Psoas muscle (tissue), 8 donors: Measurements from ENCODE around the gene NEK6. TPM values are rescaled to one million over a fixed set of nuclear protein-coding genes. Genes with fewer than 3 reads are reported as not detected.

Experiments
- ATAC-seq, 4 donors: fragments of 200-7000 bp; cut with Tn5 transposase; one replicate each; pipeline ENCODE4 v1.9.1; 2020; ENCODE audit warnings: moderate library complexity in 3 of 4, mild to moderate bottlenecking in 2 of 4
- DNase-seq, 2 donors: peaks; one replicate each; pipeline ENCODE4 v3.0.0-alpha.2; 2020
- H3K27ac ChIP-seq: fragments of 200-600 bp; one replicate; pipeline ENCODE4 v1.8.0; 2022
- H3K27me3 ChIP-seq, 3 donors: fragments of 200-600 bp in 1 of 3; one replicate each; pipeline versions ENCODE4 v1.6.1 to v1.8.0; 2013 to 2022; ENCODE audit warnings: low read length in 2 of 3, mild to moderate bottlenecking in 2 of 3, moderate library complexity in 1 of 3; ENCODE audit not compliant: insufficient read depth in 3 of 3
- H3K36me3 ChIP-seq, 2 donors: fragments of 200-600 bp in 1 of 2; one replicate each; pipeline versions ENCODE4 v1.6.1 to v1.8.0; 2013 to 2022; ENCODE audit warnings: low read depth in 1 of 2, mild to moderate bottlenecking in 1 of 2, moderate library complexity in 1 of 2; ENCODE audit not compliant: insufficient read depth in 1 of 2
- H3K4me1 ChIP-seq: fragments of 200-600 bp; one replicate; pipeline ENCODE4 v1.8.0; 2022
- H3K4me3 ChIP-seq: fragments of 200-600 bp; one replicate; pipeline ENCODE4 v1.8.0; 2022; ENCODE audit warnings: mild to moderate bottlenecking
- H3K9me3 ChIP-seq: fragments of 200-600 bp; one replicate; pipeline ENCODE4 v1.8.0; 2022
- CTCF ChIP-seq: fragments of 200-600 bp; IDR thresholded peaks from one replicate; pipeline ENCODE4 v1.8.0; 2022; ENCODE audit warnings: antibody characterized with exemption
- WGBS, 3 donors: extraction: QIAGEN DNeasy Blood & Tissue Kit; methylation state at CpG; one replicate each; pipeline versions ENCODE4 v1.1.6 to v1.1.7; 2013; 5-methylcytosine and 5-hydroxymethylcytosine counted together
- intact Hi-C, 2 donors: fragments of 100-400 bp; cut with DNase I; formaldehyde crosslinking; loops; one replicate each; pipeline versions ENCODE4 v1.11.0 to v1.14.2; 2022
- polyA plus RNA-seq, 3 donors: library from polyadenylated mRNA; stranded (reverse); fragments of 200-250 nt; gene quantifications; one replicate each; pipeline ENCODE4 v1.2.3, GENCODE V29; 2013
- total RNA-seq, 4 donors: library from RNA; stranded (reverse); fragmentation: NEBNext Ultra II Directional in 2 of 4; extraction: Animal tissue kit (Norgen Biotek cat#: 25700) in 2 of 4; gene quantifications; one replicate each; pipeline versions ENCODE4 v1.2.1 to v1.2.4, GENCODE V29; 2021 to 2023
- donor health status: healthy with polysubstance abuse.
- donor health status: DM: no; HTN: no; CAD: no; lungs with moderate emphysema.
- donor health status: Bipolar disorder and iron deficiency.
- donor health status: healthy.
- donor health status: DM: yes; HTN: yes; CAD: no.
- donor health status: DM: no; HTN: no; CAD: no.
- donor health status: DM: no; HTN: no; CAD: no.
- donor health status: DM: yes; HTN: yes; CAD: no.

NEK6 gene
- total and polyA plus RNA-seq, 7 donors: 2.0 to 16.0 (median 5.3) TPM

- H3K36me3 ChIP-seq: peaks cover 0 to 62% of the 10 kb centered on the region in 2 donors
- TF ChIP-seq CTCF: no peak
- 67 to 78% (median 74%) methylated on average over 9 of the region's 9 CpGs for WGBS, 3 donors
- no peaks in the 10 kb centered on the region for H3K27me3 ChIP-seq
- no peak for ATAC-seq
- peak in 1 of 2 donors; percentile 41 for DNase-seq
- peaks cover 15% of the 10 kb centered on the region for H3K4me1 ChIP-seq
- H3K4me3 ChIP-seq: no peak overlapping the region
- H3K27ac ChIP-seq: no peak overlapping the region
- no peaks in the 10 kb centered on the region for H3K9me3 ChIP-seq
- intact Hi-C loops: no loop called here
These were observed 88.1 kb downstream of the NEK6 start for GRCh38 chr9:124345751-124346281.

GRCh38 chr9:124346347-124347163 is 88.8 kb downstream of the NEK6 start:
- ATAC-seq (no peak), DNase-seq (peak in 1 of 2 donors; percentile 48)
- Histone ChIP-seq H3K36me3 (peaks cover 0 to 70% of the 10 kb centered on the region in 2 donors), H3K27me3 (no peaks in the 10 kb centered on the region), H3K9me3 (no peaks in the 10 kb centered on the region), H3K27ac (no peak overlapping the region), H3K4me1 (peaks cover 15% of the 10 kb centered on the region), H3K4me3 (no peak overlapping the region)
- TF ChIP-seq CTCF: no peak
- intact Hi-C loops: no loop called here
- WGBS, 3 donors: 88 to 93% (median 88%) methylated on average over 33 to 34 of the region's 34 CpGs

DNA sequence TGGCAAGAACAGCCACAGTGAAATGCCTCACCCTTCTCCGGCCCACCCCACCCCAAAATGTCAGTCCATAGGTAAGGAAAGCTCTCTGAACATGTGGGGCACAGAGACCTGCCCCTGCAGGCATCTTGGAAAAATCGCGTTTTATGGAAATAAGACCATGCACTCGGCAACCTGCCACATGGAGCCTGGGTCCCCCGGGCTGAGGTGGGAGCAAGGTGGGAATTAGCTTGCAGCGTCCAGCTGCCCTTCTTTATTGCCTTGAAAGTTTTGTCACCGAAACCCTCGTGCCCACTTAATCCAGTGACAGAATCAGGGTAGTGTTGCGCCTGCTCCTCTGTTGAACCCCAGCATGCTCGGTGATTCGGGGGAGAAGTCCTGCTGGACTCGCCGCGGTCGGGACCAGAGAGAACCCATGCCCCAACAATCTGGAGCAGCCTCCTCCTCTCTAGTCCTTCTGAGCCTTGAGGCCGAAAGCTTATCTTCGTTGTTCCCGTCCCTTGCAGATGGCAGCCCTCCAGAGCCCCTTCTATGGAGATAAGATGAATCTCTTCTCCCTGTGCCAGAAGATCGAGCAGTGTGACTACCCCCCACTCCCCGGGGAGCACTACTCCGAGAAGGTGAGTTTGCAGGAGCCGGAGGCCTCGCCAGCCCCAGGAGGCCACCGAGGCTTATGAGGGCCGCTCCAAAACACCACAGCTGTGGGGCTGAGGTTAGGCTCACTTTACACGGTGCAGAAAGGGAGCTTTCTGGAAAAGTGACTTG is 89.6 kb downstream of the NEK6 start:
- H3K4me3 ChIP-seq: no peak overlapping the region
- TF ChIP-seq CTCF: no peak
- WGBS, 3 donors: 81 to 85% (median 81%) methylated on average over 26 of the region's 26 CpGs
- ATAC-seq (no peak), DNase-seq (peak in 1 of 2 donors; percentile 30)
- no peaks in the 10 kb centered on the region for H3K27me3 ChIP-seq
- no peaks in the 10 kb centered on the region for H3K9me3 ChIP-seq
- peaks cover 7% of the 10 kb centered on the region for H3K4me1 ChIP-seq
- intact Hi-C loops: no loop called here
- H3K36me3 ChIP-seq: peaks cover 0 to 78% of the 10 kb centered on the region in 2 donors
- no peak overlapping the region for H3K27ac ChIP-seq

DNA sequence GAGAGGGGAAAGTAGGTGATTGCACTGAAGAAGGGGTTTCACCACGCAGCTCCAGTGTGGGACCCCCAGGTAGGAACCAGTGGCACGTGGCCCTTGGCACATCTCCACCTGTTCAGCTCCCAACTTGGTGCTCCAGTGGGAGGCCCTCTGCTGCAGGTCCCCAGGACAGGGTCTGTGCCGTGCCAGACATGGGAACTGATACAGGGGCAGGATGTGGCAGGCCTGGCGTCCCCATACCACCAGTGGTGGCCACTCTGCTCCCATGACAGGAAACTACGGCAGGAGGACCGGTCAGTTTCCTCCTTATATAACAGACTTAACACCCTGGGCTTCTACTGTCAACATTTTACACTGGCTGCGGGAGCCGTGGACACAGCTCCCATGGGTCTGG is 90.2 kb downstream of the NEK6 start:
- no peak overlapping the region for H3K4me3 ChIP-seq
- H3K9me3 ChIP-seq: no peaks in the 10 kb centered on the region
- peaks cover 3% of the 10 kb centered on the region for H3K4me1 ChIP-seq
- no peak for TF ChIP-seq CTCF
- H3K27ac ChIP-seq: no peak overlapping the region
- DNase-seq (peak in 1 of 2 donors; percentile 30), ATAC-seq (no peak)
- 73 to 90% (median 77%) methylated on average over 8 of the region's 8 CpGs for WGBS, 3 donors
- H3K36me3 ChIP-seq: peaks cover 0 to 84% of the 10 kb centered on the region in 2 donors
- intact Hi-C loops: no loop called here
- H3K27me3 ChIP-seq: no peaks in the 10 kb centered on the region
